IMR-90 (cell line): ENCODE data around the gene ZSWIM3. TPM values are rescaled to one million over a fixed set of nuclear protein-coding genes. Genes with fewer than 3 reads are reported as not detected.

Experiments used
- ATAC-seq: fragments of 200-7000 bp; cut with Tn5 transposase; 2 replicates; pipeline ENCODE4 v1.9.1; 2020; ENCODE audit warnings: low read depth, mild to moderate bottlenecking, moderate library complexity
- BruUV-seq: library from RNA; stranded (reverse); fragments of 400-500 nt; replicated peaks from 2 replicates; lab custom pipeline; 2021; lab: Mats Ljungman, UMichigan
- CTCF ChIA-PET: fragments of 300-600 bp; formaldehyde crosslinking; extraction: SDS; loops from one replicate; lab custom pipeline; 2021; ENCODE audit warnings: antibody characterized with exemption; lab: Yijun Ruan, JAX
- POLR2A ChIA-PET: fragments of 300-600 bp; sonication (Branson Sonifier 250); formaldehyde crosslinking; loops from one replicate; lab custom pipeline; 2022; ENCODE audit warnings: antibody characterized with exemption; ENCODE audit not compliant: unreplicated experiment; lab: Charles Lee
- DNase-seq: peaks from one replicate; pipeline ENCODE4 v3.0.0; 2013
- H2AFZ ChIP-seq: replicated peaks from 2 replicates; pipeline ENCODE3; 2013; ENCODE audit warnings: low read length, mild to moderate bottlenecking; ENCODE audit not compliant: poor library complexity
- H2AK5ac ChIP-seq: 2 replicates; pipeline ENCODE4 v1.6.1; 2013; ENCODE audit warnings: low read depth, low read length, inconsistent platforms
- H2AK9ac ChIP-seq: replicated peaks from 2 replicates; pipeline ENCODE3; 2013; ENCODE audit warnings: mild to moderate bottlenecking, low read depth, low read length, moderate library complexity; ENCODE audit not compliant: poor library complexity
- H2BK120ac ChIP-seq: 2 replicates; pipeline ENCODE4 v1.6.1; 2013; ENCODE audit warnings: low read depth, low read length, inconsistent platforms
- H2BK15ac ChIP-seq: 3 replicates; pipeline ENCODE4 v1.6.1; 2013; ENCODE audit warnings: low read depth, low read length, inconsistent platforms
- H2BK20ac ChIP-seq: 2 replicates; pipeline ENCODE4 v1.6.1; 2013; ENCODE audit warnings: low read depth, mild to moderate bottlenecking, inconsistent platforms, low read length, moderate library complexity
- H2BK5ac ChIP-seq: 2 replicates; pipeline ENCODE4 v1.6.1; 2013; ENCODE audit warnings: mild to moderate bottlenecking, low read depth, low read length, inconsistent platforms; ENCODE audit not compliant: poor library complexity, severe bottlenecking
- H3K14ac ChIP-seq: replicated peaks from 2 replicates; pipeline ENCODE4 v1.6.1; 2013; ENCODE audit warnings: low read depth, low read length, inconsistent platforms
- H3K18ac ChIP-seq: 2 replicates; pipeline ENCODE4 v1.6.1; 2013; ENCODE audit warnings: low read depth, low read length, control low read depth
- H3K23ac ChIP-seq: 2 replicates; pipeline ENCODE4 v1.6.1; 2013; ENCODE audit warnings: low read depth, low read length, inconsistent platforms
- H3K27ac ChIP-seq: 2 replicates; pipeline ENCODE4 v1.5.1; 2013; ENCODE audit warnings: mild to moderate bottlenecking, control low read depth, low read length; ENCODE audit not compliant: insufficient read depth
- H3K27me3 ChIP-seq: 2 replicates; pipeline ENCODE4 v1.6.1; 2013; ENCODE audit warnings: low read length; ENCODE audit not compliant: control insufficient read depth, insufficient read depth
- H3K36me3 ChIP-seq: 2 replicates; pipeline ENCODE4 v1.6.1; 2013; ENCODE audit warnings: low read length, mixed read lengths; ENCODE audit not compliant: control insufficient read depth, insufficient read depth
- H3K4ac ChIP-seq: 2 replicates; pipeline ENCODE4 v1.6.1; 2013; ENCODE audit warnings: low read depth, low read length, inconsistent platforms
- H3K4me1 ChIP-seq: 2 replicates; pipeline ENCODE4 v1.6.1; 2013; ENCODE audit warnings: low read length, mixed read lengths; ENCODE audit not compliant: control insufficient read depth, insufficient read depth
- H3K4me2 ChIP-seq: 2 replicates; pipeline ENCODE4 v1.6.1; 2013; ENCODE audit warnings: low read depth, mild to moderate bottlenecking, control low read depth, low read length, moderate library complexity
- H3K4me3 ChIP-seq: 2 replicates; pipeline ENCODE4 v1.5.1; 2013; ENCODE audit warnings: low read depth, mild to moderate bottlenecking, control low read depth, low read length, moderate library complexity; ENCODE audit not compliant: insufficient read depth
- H3K56ac ChIP-seq: 2 replicates; pipeline ENCODE4 v1.6.1; 2013; ENCODE audit warnings: low read length, inconsistent platforms; ENCODE audit not compliant: insufficient read depth; ENCODE audit errors: extremely low read depth
- H3K79me1 ChIP-seq, 2 experiments: 2 replicates each; pipeline ENCODE4 v1.6.1; 2013; ENCODE audit warnings: low read length in 2 of 2, inconsistent platforms in 1 of 2, low read depth in 1 of 2
- H3K9ac ChIP-seq: 2 replicates; pipeline ENCODE4 v1.6.1; 2013; ENCODE audit warnings: low read depth, low read length, control low read depth
- H3K9me1 ChIP-seq: 2 replicates; pipeline ENCODE4 v1.6.1; 2013; ENCODE audit warnings: low read length, inconsistent platforms; ENCODE audit not compliant: insufficient read depth
- H3K9me3 ChIP-seq: 2 replicates; pipeline ENCODE4 v1.6.1; 2013; ENCODE audit warnings: low read length; ENCODE audit not compliant: control insufficient read depth, insufficient read depth
- H4K20me1 ChIP-seq: 2 replicates; pipeline ENCODE4 v1.6.1; 2013; ENCODE audit warnings: low read length, inconsistent platforms; ENCODE audit not compliant: insufficient read depth
- H4K5ac ChIP-seq: 2 replicates; pipeline ENCODE4 v1.6.1; 2013; ENCODE audit warnings: mild to moderate bottlenecking, low read depth, low read length, control low read depth
- H4K8ac ChIP-seq, 2 experiments: 2 replicates each; pipeline ENCODE4 v1.6.1; 2013; ENCODE audit warnings: low read depth in 2 of 2, low read length in 2 of 2, control low read depth in 1 of 2, inconsistent platforms in 1 of 2
- H4K91ac ChIP-seq: 2 replicates; pipeline ENCODE4 v1.6.1; 2013; ENCODE audit warnings: low read depth, low read length, inconsistent platforms; ENCODE audit not compliant: insufficient read depth
- CEBPB ChIP-seq: IDR thresholded peaks from 2 replicates; pipeline ENCODE4 v1.6.1; 2012; ENCODE audit warnings: low read depth, low read length, improper control_type of control experiment
- RCOR1 ChIP-seq: IDR thresholded peaks from 2 replicates; pipeline ENCODE4 v1.6.1; 2012; ENCODE audit warnings: mild to moderate bottlenecking, low read length, improper control_type of control experiment; ENCODE audit not compliant: insufficient replicate concordance
- WGBS, 2 experiments: methylation state at CpG; one replicate each; pipeline versions ENCODE4 v1.1.5 to v1.1.7; 2013; ENCODE audit warnings: missing lambda C conversion rate in 2 of 2; ENCODE audit not compliant: insufficient read length in 1 of 2; ENCODE audit errors: extremely low coverage in 2 of 2; 5-methylcytosine and 5-hydroxymethylcytosine counted together
- dilution Hi-C: fragments of 300-500 bp; cut with HindIII; formaldehyde crosslinking; loops from one replicate; pipeline ENCODE4 v1.14.3; 2018; ENCODE audit warnings: low sequenced_read_pairs; ENCODE audit not compliant: unreplicated experiment
- in situ Hi-C: fragments of 300-500 bp; cut with MboI; formaldehyde crosslinking; loops from 3 replicates; pipeline ENCODE4 v1.14.3; 2019; ENCODE audit warnings: low sequenced_read_pairs, inconsistent platforms, mixed read lengths
- intact Hi-C: fragments of 100-400 bp; cut with micrococcal nuclease; formaldehyde crosslinking; loops from 2 replicates; pipeline ENCODE4 v1.10.0; 2022
- polyA plus RNA-seq, 3 experiments: library from polyadenylated mRNA; depleted of rRNA; stranded (reverse); fragments of >200 nt; gene quantifications; 2 replicates each; pipeline ENCODE4 v1.2.3, GENCODE V29; 2012; ENCODE audit warnings: low replicate concordance in 1 of 3
- total RNA-seq: library from RNA; depleted of rRNA; stranded (reverse); fragments of >200 nt; gene quantifications from 2 replicates; pipeline ENCODE4 v1.2.3, GENCODE V29; 2012

Gene ZSWIM3
- total and polyA plus RNA-seq, 2 of the 4 experiments (the other 2 are of a cell fraction), result 3.3 to 8.6 TPM

GRCh38 chr20:45878076-45878761 lies 20.8 kb downstream of the ZSWIM3 start:
- no peak overlapping the region for H2AFZ ChIP-seq
- CTCF ChIA-PET, result no interaction called here
- H4K8ac ChIP-seq, result no peak overlapping the region
- peaks cover 11 to 26% of the 10 kb centered on the region in 2 experiments; a peak in 3 of 4 replicates for H3K79me1 ChIP-seq
- no peaks in the 10 kb centered on the region; the same call in 1 of the 2 replicates for H3K9me1 ChIP-seq
- no peak overlapping the region for H2AK9ac ChIP-seq
- no peaks in the 10 kb centered on the region for H4K20me1 ChIP-seq
- no peak overlapping the region for H3K9ac ChIP-seq
- H3K36me3 ChIP-seq, result peaks cover 26% of the 10 kb centered on the region
- H2BK120ac ChIP-seq, result no peak overlapping the region
- H4K5ac ChIP-seq, result no peak overlapping the region
- no peak overlapping the region for H3K56ac ChIP-seq
- no peak for ATAC-seq
- no peak overlapping the region for H2BK20ac ChIP-seq
- no TSS peak for BruUV-seq
- H3K9me3 ChIP-seq, result no peaks in the 10 kb centered on the region
- H3K14ac ChIP-seq, result no peak overlapping the region
- WGBS, 2 experiments, result 84% methylated on average over 3 of the region's 13 CpGs; no CpG with 5 or more reads in 1 of the 2 experiments
- no peak for TF ChIP-seq RCOR1
- TF ChIP-seq CEBPB, result no peak
- H3K4me2 ChIP-seq, result no peak overlapping the region
- H2BK15ac ChIP-seq, result no peak overlapping the region
- no peak overlapping the region for H3K4ac ChIP-seq
- H2AK5ac ChIP-seq, result no peak overlapping the region
- no peak for DNase-seq
- intact Hi-C loops (no loop called here), in situ Hi-C loops (no loop called here), dilution Hi-C loops (no loop called here)
- H3K18ac ChIP-seq, result no peak overlapping the region
- H3K27me3 ChIP-seq, result no peaks in the 10 kb centered on the region
- no peak overlapping the region for H4K91ac ChIP-seq
- no peak overlapping the region for H2BK5ac ChIP-seq
- no peak overlapping the region for H3K27ac ChIP-seq
- H3K4me3 ChIP-seq, result no peak overlapping the region
- no peak overlapping the region for H3K23ac ChIP-seq
- H3K4me1 ChIP-seq, result peaks cover 4% of the 10 kb centered on the region
- POLR2A ChIA-PET, result no interaction called here
